ENCODE results near the gene ANKRD27. TPM values are rescaled to one million over a fixed set of nuclear protein-coding genes. Genes with fewer than 3 reads are reported as not detected.

Gene ANKRD27
- total and polyA plus RNA-seq, 4 donors = 13.8 to 20.7 (median 17.9) TPM

DNA sequence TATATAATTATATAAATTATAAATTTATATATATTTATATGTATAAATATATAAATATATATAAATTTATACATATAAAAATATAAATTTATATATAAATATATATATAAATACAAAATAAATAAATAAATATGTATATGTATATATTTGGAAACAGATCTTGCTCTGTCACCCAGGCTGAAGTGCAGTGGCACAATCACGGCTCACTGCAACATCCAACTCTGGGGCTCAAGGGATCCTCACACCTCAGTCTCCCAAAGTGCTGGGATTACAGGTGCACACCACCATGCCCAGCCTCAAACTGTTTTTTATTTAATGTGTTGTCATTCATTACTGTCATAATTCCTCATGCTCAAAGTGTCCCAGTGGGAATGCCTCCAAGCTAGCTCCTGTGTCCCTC lies 119.2 kb downstream of the ANKRD27 start:
- no peaks in the 10 kb centered on the region for H3K36me3 ChIP-seq (ENCODE audit: control insufficient read depth, insufficient read depth, low read length)
- no peaks in the 10 kb centered on the region for H3K27me3 ChIP-seq (ENCODE audit: control insufficient read depth, insufficient read depth, low read length)
- DNase-seq (ENCODE audit: low read depth in 4 of 6, low spot score in 6 of 6) = peak in 1 of 6 donors; percentile 16
- no peaks in the 10 kb centered on the region for H3K4me1 ChIP-seq (ENCODE audit: control insufficient read depth, insufficient read depth, low read length)
- no peaks in the 10 kb centered on the region for H3K9me3 ChIP-seq (ENCODE audit: control insufficient read depth, insufficient read depth, low read length)
- no peak overlapping the region for H3K27ac ChIP-seq (ENCODE audit: low read depth, low read length)
- no CpG with 5 or more reads among the region's 1 CpG for WGBS (ENCODE audit: insufficient coverage)
- H3K4me3 ChIP-seq (ENCODE audit: low read depth, low read length) = no peak overlapping the region

DNA sequence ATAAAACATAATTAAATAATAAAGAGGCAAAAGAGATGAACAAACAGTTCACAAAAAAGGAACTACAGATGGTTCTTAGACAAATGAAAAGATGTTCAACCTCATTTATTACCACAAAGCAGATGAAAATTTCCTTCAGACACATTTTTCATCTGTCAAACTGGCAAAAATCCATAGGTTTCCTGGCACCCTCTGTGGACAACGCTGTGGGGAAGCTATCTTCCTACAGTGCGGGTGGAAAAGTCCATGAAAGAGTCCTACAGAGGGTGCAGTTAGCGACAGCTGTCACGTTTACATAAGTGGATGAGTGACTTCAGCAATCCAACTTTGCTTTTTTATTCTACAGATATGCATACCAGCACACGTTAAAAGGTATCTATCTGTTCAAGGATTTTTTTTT lies 124.3 kb downstream of the ANKRD27 start:
- H3K4me1 ChIP-seq (ENCODE audit: control insufficient read depth, insufficient read depth, low read length) = no peaks in the 10 kb centered on the region
- no peak overlapping the region for H3K27ac ChIP-seq (ENCODE audit: low read depth, low read length)
- peak in 2 of 6 donors; percentile 42 to 48 for DNase-seq (ENCODE audit: low read depth in 4 of 6, low spot score in 6 of 6)
- H3K36me3 ChIP-seq (ENCODE audit: control insufficient read depth, insufficient read depth, low read length) = no peaks in the 10 kb centered on the region
- no peak overlapping the region for H3K4me3 ChIP-seq (ENCODE audit: low read depth, low read length)
- no peaks in the 10 kb centered on the region for H3K9me3 ChIP-seq (ENCODE audit: control insufficient read depth, insufficient read depth, low read length)
- no CpG with 5 or more reads among the region's 5 CpGs for WGBS (ENCODE audit: insufficient coverage)
- no peaks in the 10 kb centered on the region for H3K27me3 ChIP-seq (ENCODE audit: control insufficient read depth, insufficient read depth, low read length)

Small RNA genes within 50 kb of the gene (small RNA-seq; reads per million reads assigned to genes)
- not detected for gene RN7SL789P (ENCODE audit: low replicate concordance)
- gene SNORA68B (ENCODE audit: low replicate concordance) = 0.08 reads per million

Other genes starting within 250 kb of the ANKRD27 start
- gene PDCD5, start 94.0 kb downstream of the ANKRD27 start, total RNA-seq = 100 to 1,000 TPM in 1 of 2 donors, 10 to 100 TPM in 1; 31.1 to 118 TPM
- 100 to 1,000 TPM; 147 to 154 TPM for gene PDCD5, start 94.0 kb downstream of the ANKRD27 start, polyA plus RNA-seq (ENCODE audit: insufficient read length in 2 of 2)
- gene RGS9BP, start 668 bp upstream of the ANKRD27 start, total RNA-seq = 1 to 10 TPM in 1 of 2 donors, under 1 TPM in 1; 0.50 to 2.3 TPM
- gene RGS9BP, start 668 bp upstream of the ANKRD27 start, polyA plus RNA-seq (ENCODE audit: insufficient read length in 2 of 2) = under 1 TPM; 0.29 to 0.35 TPM
- gene NUDT19, start 16.6 kb upstream of the ANKRD27 start, total RNA-seq = 1 to 10 TPM; 5.9 to 7.7 TPM
- gene NUDT19, start 16.6 kb upstream of the ANKRD27 start, polyA plus RNA-seq (ENCODE audit: insufficient read length in 2 of 2) = 1 to 10 TPM; 7.8 to 8.3 TPM
- under 1 TPM; 0.40 to 0.61 TPM for gene TDRD12, start 44.6 kb upstream of the ANKRD27 start, total RNA-seq
- gene TDRD12, start 44.6 kb upstream of the ANKRD27 start, polyA plus RNA-seq (ENCODE audit: insufficient read length in 2 of 2) = under 1 TPM; 0.73 to 0.93 TPM
- 1 to 10 TPM in 1 of 2 donors, under 1 TPM in 1; 0.50 to 1.7 TPM for gene SLC7A9, start 194.6 kb upstream of the ANKRD27 start, total RNA-seq
- 1 to 10 TPM; 1.4 to 3.4 TPM for gene SLC7A9, start 194.6 kb upstream of the ANKRD27 start, polyA plus RNA-seq (ENCODE audit: insufficient read length in 2 of 2)